Endothelial cell of umbilical vein (primary cell): ENCODE results near the gene VMP1. TPM values are rescaled to one million over a fixed set of nuclear protein-coding genes. Genes with fewer than 3 reads are reported as not detected.

ENCODE experiments used
- BruUV-seq: library from RNA; stranded (reverse); fragments of 400-500 nt; replicated peaks from 2 replicates; lab custom pipeline; 2021; lab: Mats Ljungman, UMichigan
- CTCF ChIA-PET: fragments of 300-600, 350-600 bp; sonication (Branson Sonifier 250); formaldehyde crosslinking; loops from one replicate; lab custom pipeline; 2021; ENCODE audit warnings: antibody characterized with exemption, inconsistent platforms; lab: Charles Lee
- POLR2A ChIA-PET: fragments of 300-600, 350-600 bp; sonication (Branson Sonifier 250); formaldehyde crosslinking; loops from one replicate; lab custom pipeline; 2021; ENCODE audit warnings: antibody characterized with exemption, inconsistent platforms; lab: Charles Lee
- DNase-seq: peaks from one replicate; pipeline ENCODE4 v3.0.0-alpha.2; 2011; ENCODE audit warnings: low read depth, low spot score
- FAIRE-seq: peaks from 2 replicates; lab custom pipeline; 2011; peaks lifted over from hg19 to GRCh38; lab: Jason Lieb, UNC
- H2AFZ ChIP-seq: 2 replicates; pipeline ENCODE4 v1.6.0; 2012; ENCODE audit warnings: low read depth, low read length, control low read depth, inconsistent platforms
- H3K27ac ChIP-seq: 2 replicates; pipeline ENCODE4 v1.5.1; 2011; ENCODE audit warnings: low read depth, mild to moderate bottlenecking, control low read depth, low read length, moderate library complexity; ENCODE audit not compliant: insufficient read depth
- H3K27me3 ChIP-seq, 2 experiments: 2 replicates each; pipeline versions ENCODE4 v1.6.0 to v1.6.1; 2011; ENCODE audit warnings: low read length in 2 of 2, mixed read lengths in 1 of 2; ENCODE audit not compliant: control insufficient read depth in 2 of 2, insufficient read depth in 2 of 2
- H3K36me3 ChIP-seq, 2 experiments: 2 replicates in 1 of 2; 3 replicates in 1 of 2; pipeline ENCODE4 v1.5.1; 2011; ENCODE audit warnings: low read length in 2 of 2, mild to moderate bottlenecking in 1 of 2, moderate library complexity in 1 of 2; ENCODE audit not compliant: control insufficient read depth in 2 of 2, insufficient read depth in 2 of 2; ENCODE audit errors: extremely low read depth in 1 of 2
- H3K4me1 ChIP-seq: 3 replicates; pipeline ENCODE4 v1.5.1; 2011; ENCODE audit warnings: mild to moderate bottlenecking, low read length; ENCODE audit not compliant: control insufficient read depth, insufficient read depth; ENCODE audit errors: extremely low read depth
- H3K4me2 ChIP-seq: 2 replicates; pipeline ENCODE4 v1.6.1; 2011; ENCODE audit warnings: low read length, control low read depth, mixed read lengths; ENCODE audit not compliant: insufficient read depth
- H3K4me3 ChIP-seq, 3 experiments: fragments of 200-600 bp in 1 of 3; sonication (generic), shearing (Covaris generic) in 1 of 3; replicated peaks in 1 of 3; 2 replicates each; pipeline ENCODE4 v1.5.1; 2011 to 2016; ENCODE audit warnings: control low read depth in 3 of 3, low read length in 3 of 3, mild to moderate bottlenecking in 2 of 3, inconsistent platforms in 1 of 3, low read depth in 1 of 3, moderate library complexity in 1 of 3; ENCODE audit not compliant: insufficient read depth in 1 of 3
- H3K79me2 ChIP-seq: 2 replicates; pipeline ENCODE4 v1.6.0; 2012; ENCODE audit warnings: low read length, inconsistent platforms; ENCODE audit not compliant: control insufficient read depth, insufficient read depth
- H3K9ac ChIP-seq: replicated peaks from 2 replicates; pipeline ENCODE3; 2011; ENCODE audit warnings: low read length, control low read depth; ENCODE audit not compliant: insufficient read depth; ENCODE audit errors: extremely low read depth
- H3K9me1 ChIP-seq: replicated peaks from 3 replicates; pipeline ENCODE4 v1.6.0; 2011; ENCODE audit warnings: mild to moderate bottlenecking, low read length; ENCODE audit not compliant: control insufficient read depth, insufficient read depth; ENCODE audit errors: extremely low read depth
- H3K9me3 ChIP-seq: replicated peaks from 2 replicates; pipeline ENCODE4 v1.5.1; 2012; ENCODE audit warnings: low read length, inconsistent platforms; ENCODE audit not compliant: control insufficient read depth, insufficient read depth
- H4K20me1 ChIP-seq: replicated peaks from 2 replicates; pipeline ENCODE3; 2011; ENCODE audit warnings: mild to moderate bottlenecking, low read length; ENCODE audit not compliant: control insufficient read depth, insufficient read depth; ENCODE audit errors: extremely low read depth
- CTCF ChIP-seq, 2 donors: IDR thresholded peaks; 1 replicate in 1 of 2; 2 replicates in 1 of 2; pipeline ENCODE4 v1.5.1; 2011; ENCODE audit warnings: low read length in 2 of 2, mild to moderate bottlenecking in 2 of 2, moderate library complexity in 2 of 2, control low read depth in 1 of 2, inconsistent platforms in 1 of 2, low read depth in 1 of 2; ENCODE audit not compliant: insufficient read depth in 1 of 2; ENCODE audit errors: extremely low read depth in 1 of 2
- EZH2 ChIP-seq: IDR thresholded peaks from 2 replicates; pipeline ENCODE4 v1.6.1; 2012; ENCODE audit warnings: borderline replicate concordance, low read depth, mild to moderate bottlenecking, moderate library complexity, low read length, inconsistent platforms; ENCODE audit not compliant: severe bottlenecking
- FOS ChIP-seq: IDR thresholded peaks from 2 replicates; pipeline ENCODE4 v1.6.1; 2011; ENCODE audit warnings: mild to moderate bottlenecking, low read length, moderate library complexity, borderline replicate concordance; ENCODE audit not compliant: insufficient read depth
- GATA2 ChIP-seq: IDR thresholded peaks from 2 replicates; pipeline ENCODE4 v1.7.0; 2011; ENCODE audit warnings: low read depth, mild to moderate bottlenecking, moderate library complexity, mixed read lengths, low read length; ENCODE audit not compliant: insufficient read length, insufficient read depth
- JUN ChIP-seq: IDR thresholded peaks from 2 replicates; pipeline ENCODE4 v1.6.1; 2011; ENCODE audit warnings: borderline replicate concordance, low read depth; ENCODE audit not compliant: insufficient read length, insufficient read depth
- MAX ChIP-seq: IDR thresholded peaks from 2 replicates; pipeline ENCODE4 v1.6.1; 2011; ENCODE audit not compliant: insufficient read depth, insufficient read length
- MYC ChIP-seq: IDR thresholded peaks from one replicate; pipeline ENCODE4 v1.6.1; 2011; ENCODE audit warnings: mild to moderate bottlenecking, low read depth, low read length
- POLR2A ChIP-seq: IDR thresholded peaks from 2 replicates; pipeline ENCODE4 v1.6.1; 2012; ENCODE audit warnings: low read depth, mild to moderate bottlenecking, control low read depth, low read length
- POLR2AphosphoS5 ChIP-seq: IDR thresholded peaks from 2 replicates; pipeline ENCODE4 v1.6.1; 2012; ENCODE audit warnings: low read depth, mild to moderate bottlenecking, control low read depth, low read length, moderate library complexity; ENCODE audit not compliant: insufficient read depth
- dilution Hi-C: fragments of 300-500 bp; cut with MboI; formaldehyde crosslinking; loops from one replicate; pipeline ENCODE4 v1.15.0; 2019; ENCODE audit warnings: low sequenced_read_pairs; ENCODE audit not compliant: extremely low pct_ligation_motif_present
- intact Hi-C: fragments of 100-400 bp; cut with micrococcal nuclease; formaldehyde crosslinking; loops from one replicate; pipeline ENCODE4 v1.10.0; 2022
- polyA plus RNA-seq, 4 experiments: library from polyadenylated mRNA; depleted of rRNA in 3 of 4; stranded (reverse) in 3 of 4; unstranded in 1 of 4; fragments of >200 nt; gene quantifications; 2 replicates each; pipeline versions ENCODE4 v1.2.1 to v1.2.3, GENCODE V29; 2011 to 2012; ENCODE audit warnings: missing spikeins in 1 of 4
- total RNA-seq: library from RNA; stranded (reverse); gene quantifications from 2 replicates; pipeline ENCODE4 v1.2.3, GENCODE V29; 2021

Gene VMP1
- total and polyA plus RNA-seq, 2 donors (not counting 3 experiments of a cell fraction or from before 2014, with no cell fraction given), result 138 to 270 TPM

DNA sequence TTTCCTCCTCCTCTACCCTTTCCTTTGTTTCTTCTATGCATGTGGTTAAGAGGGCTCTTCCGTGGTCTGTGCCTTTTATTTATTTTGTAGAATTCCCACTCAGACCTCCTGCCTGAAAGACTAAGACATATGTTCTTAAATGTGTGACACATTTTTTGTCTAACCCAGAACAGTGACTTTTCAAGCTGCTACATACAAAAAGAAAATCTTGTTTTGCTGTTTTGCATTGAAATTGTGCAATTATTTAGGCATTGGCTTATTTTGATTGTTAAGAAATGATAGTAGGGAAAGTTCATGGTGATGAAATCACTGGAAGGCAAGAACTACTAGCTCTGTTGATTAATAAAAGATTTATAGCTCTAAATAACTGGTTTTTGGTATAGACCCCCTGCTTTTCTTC is 108.5 kb downstream of the VMP1 start:
- H3K4me3 ChIP-seq, result no peak overlapping the region
- H3K9me3 ChIP-seq, result no peaks in the 10 kb centered on the region
- no peak for FAIRE-seq
- H4K20me1 ChIP-seq, result no peaks in the 10 kb centered on the region
- H3K36me3 ChIP-seq, result peaks cover 0 to 4% of the 10 kb centered on the region in 2 experiments
- CTCF ChIA-PET, result interaction anchor here (1.9 kb wide), 1 partner anchor 9 kb away, joined by 4 read pairs; no protein-coding TSS in a partner anchor
- dilution Hi-C loops, result no loop called here
- no peak overlapping the region for H3K9ac ChIP-seq
- no peak overlapping the region for H3K4me2 ChIP-seq
- no peaks in the 10 kb centered on the region for H3K79me2 ChIP-seq
- no peaks in the 10 kb centered on the region for H3K27me3 ChIP-seq
- H3K4me1 ChIP-seq, result no peaks in the 10 kb centered on the region
- no peak overlapping the region for H3K27ac ChIP-seq
- intact Hi-C loops, result loop anchor here (1.0 kb wide), 1 partner anchor 49 kb away; no protein-coding TSS in a partner anchor
- BruUV-seq, result no TSS peak
- POLR2A ChIA-PET, result no interaction called here
- DNase-seq, result no peak
- no peak overlapping the region for H2AFZ ChIP-seq
- TF ChIP-seq FOS (no peak), POLR2A (no peak), CTCF (IDR thresholded peaks at IDR 0.05; ENCODE audit: extremely low read depth in 1 of 2, insufficient read depth in 1 of 2, low read depth in 1 of 2, low read length in 2 of 2) (no peak), JUN (no peak), MAX (no peak), POLR2AphosphoS5 (no peak), EZH2 (no peak), GATA2 (no peak), MYC (no peak)
- H3K9me1 ChIP-seq, result no peaks in the 10 kb centered on the region
